H1 (cell line): ENCODE results near the gene EIF5A2.

ENCODE experiments used
- CREB1 ChIP-seq: IDR thresholded peaks from 2 replicates; pipeline ENCODE4 v1.6.1; 2012; ENCODE audit warnings: inconsistent platforms
- EP300 ChIP-seq, 2 experiments: IDR thresholded peaks; 1 replicate in 1 of 2; 2 replicates in 1 of 2; pipeline ENCODE4 v1.6.1; 2011 to 2012; ENCODE audit warnings: low read depth in 2 of 2, low read length in 2 of 2, mild to moderate bottlenecking in 2 of 2, borderline replicate concordance in 1 of 2, inconsistent platforms in 1 of 2, moderate library complexity in 1 of 2
- EZH2 ChIP-seq: fragments of 200-600 bp; sonication (generic); IDR thresholded peaks from 2 replicates; pipeline ENCODE4 v1.7.1; 2012; ENCODE audit warnings: low read depth, mild to moderate bottlenecking, moderate library complexity, low read length, inconsistent platforms; ENCODE audit not compliant: severe bottlenecking
- JUN ChIP-seq: IDR thresholded peaks from 2 replicates; pipeline ENCODE4 v1.6.1; 2011; ENCODE audit warnings: low read depth, mild to moderate bottlenecking, improper control_type of control experiment, low read length
- RFX5 ChIP-seq: IDR thresholded peaks from 2 replicates; pipeline ENCODE4 v1.6.1; 2011; ENCODE audit warnings: low read depth, low read length, improper control_type of control experiment, borderline replicate concordance
- SAP30 ChIP-seq: fragments of 300-600 bp; sonication (generic); IDR thresholded peaks from 2 replicates; pipeline ENCODE4 v1.7.1; 2012; ENCODE audit warnings: low read length, moderate library complexity, mild to moderate bottlenecking, inconsistent platforms; ENCODE audit not compliant: insufficient read depth, insufficient replicate concordance
- TEAD4 ChIP-seq: IDR thresholded peaks from 2 replicates; pipeline ENCODE4 v1.6.1; 2012; ENCODE audit warnings: low read depth, low read length, inconsistent platforms, mixed read lengths
- TF ChIP-seq, protein P1 (sequence below): IDR thresholded peaks from 2 replicates; pipeline ENCODE4 v1.6.1; 2011; ENCODE audit warnings: low read depth, mild to moderate bottlenecking, low read length; ENCODE audit not compliant: insufficient read depth
- TF ChIP-seq, protein P2 (sequence below), 3 experiments: IDR thresholded peaks; 1 replicate in 2 of 3; 2 replicates in 1 of 3; pipeline versions ENCODE4 v1.5.1 to v1.6.1; 2011; ENCODE audit warnings: low read length in 3 of 3, mild to moderate bottlenecking in 3 of 3, inconsistent platforms in 2 of 3, low read depth in 1 of 3, moderate library complexity in 1 of 3; ENCODE audit not compliant: insufficient read depth in 1 of 3; ENCODE audit errors: control extremely low read depth in 1 of 3

DNA sequence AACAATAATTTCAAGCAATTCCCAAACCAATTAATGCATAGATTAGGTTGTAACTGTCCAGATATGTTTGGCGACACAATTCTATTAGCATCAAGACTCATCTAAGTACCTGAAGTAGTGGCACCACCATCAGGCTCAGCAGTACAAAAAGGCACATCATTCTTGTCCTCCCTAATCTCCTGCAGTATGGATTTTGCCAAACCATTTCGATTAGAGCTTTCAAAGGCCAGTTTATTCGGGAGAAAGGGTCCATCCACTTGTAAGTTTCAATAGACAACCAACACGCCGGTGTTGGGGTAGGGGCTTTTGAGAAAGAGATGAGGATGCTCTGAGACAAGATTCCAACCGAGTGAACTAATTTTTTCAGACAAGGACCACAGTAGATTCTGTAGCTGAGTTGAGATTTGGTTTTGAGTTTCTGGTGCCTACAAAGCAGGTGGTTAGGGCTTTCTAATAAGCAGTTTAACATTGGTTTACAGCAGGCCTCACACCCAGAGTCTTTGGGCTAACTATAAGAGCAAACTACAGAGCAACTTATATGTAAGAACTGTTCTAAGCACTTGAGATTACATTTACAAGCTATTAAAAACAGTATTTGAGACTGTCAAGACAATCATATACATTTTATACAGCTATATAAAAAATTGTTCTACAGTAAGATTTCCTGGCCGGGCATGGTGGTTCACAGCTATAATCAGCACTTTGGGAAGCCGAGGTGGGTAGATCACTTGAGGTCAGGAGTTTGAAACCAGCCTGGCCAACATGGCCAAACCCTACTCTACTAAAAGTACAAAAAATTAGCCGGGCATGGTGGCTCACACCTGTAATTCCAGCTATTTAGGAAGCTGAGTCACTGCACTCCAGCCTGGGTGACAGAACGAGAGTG lies 43.0 kb downstream of the EIF5A2 start:
- TF ChIP-seq EP300 (IDR thresholded peaks at IDR 0.05; ENCODE audit: borderline replicate concordance in 1 of 2, low read depth in 2 of 2, low read length in 2 of 2) (no peak), SAP30 (no peak), EZH2 (no peak), JUN (no peak), CREB1 (no peak), TEAD4 (no peak), RFX5 (no peak)
- TF ChIP-seq, protein P1, sequence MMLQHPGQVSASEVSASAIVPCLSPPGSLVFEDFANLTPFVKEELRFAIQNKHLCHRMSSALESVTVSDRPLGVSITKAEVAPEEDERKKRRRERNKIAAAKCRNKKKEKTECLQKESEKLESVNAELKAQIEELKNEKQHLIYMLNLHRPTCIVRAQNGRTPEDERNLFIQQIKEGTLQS = no peak
- TF ChIP-seq, protein P2, sequence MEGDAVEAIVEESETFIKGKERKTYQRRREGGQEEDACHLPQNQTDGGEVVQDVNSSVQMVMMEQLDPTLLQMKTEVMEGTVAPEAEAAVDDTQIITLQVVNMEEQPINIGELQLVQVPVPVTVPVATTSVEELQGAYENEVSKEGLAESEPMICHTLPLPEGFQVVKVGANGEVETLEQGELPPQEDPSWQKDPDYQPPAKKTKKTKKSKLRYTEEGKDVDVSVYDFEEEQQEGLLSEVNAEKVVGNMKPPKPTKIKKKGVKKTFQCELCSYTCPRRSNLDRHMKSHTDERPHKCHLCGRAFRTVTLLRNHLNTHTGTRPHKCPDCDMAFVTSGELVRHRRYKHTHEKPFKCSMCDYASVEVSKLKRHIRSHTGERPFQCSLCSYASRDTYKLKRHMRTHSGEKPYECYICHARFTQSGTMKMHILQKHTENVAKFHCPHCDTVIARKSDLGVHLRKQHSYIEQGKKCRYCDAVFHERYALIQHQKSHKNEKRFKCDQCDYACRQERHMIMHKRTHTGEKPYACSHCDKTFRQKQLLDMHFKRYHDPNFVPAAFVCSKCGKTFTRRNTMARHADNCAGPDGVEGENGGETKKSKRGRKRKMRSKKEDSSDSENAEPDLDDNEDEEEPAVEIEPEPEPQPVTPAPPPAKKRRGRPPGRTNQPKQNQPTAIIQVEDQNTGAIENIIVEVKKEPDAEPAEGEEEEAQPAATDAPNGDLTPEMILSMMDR (IDR thresholded peaks at IDR 0.05; ENCODE audit: control extremely low read depth in 1 of 3, insufficient read depth in 1 of 3, low read depth in 1 of 3, low read length in 3 of 3) = no peak
